Activated naive CD4-positive, alpha-beta T cell treated with anti-CD3 and anti-CD28 coated beads, Interleukin-2, amount 10 ng/mL, durations not matched to agents 7 days and 5 days (primary cell): ENCODE measurements around the gene PELO.
A peak's percentile ranks its signal among the peaks of the same experiment; 100 is the strongest.

Experiments used
- CTCF ChIA-PET: fragments of 350-600 bp; sonication (Branson Sonifier 250); formaldehyde crosslinking; loops from one replicate; lab custom pipeline; 2021; ENCODE audit warnings: antibody characterized with exemption; lab: Charles Lee
- DNase-seq: peaks from one replicate; pipeline ENCODE4 v3.0.0-alpha.2; 2020
- H3K27ac Mint-ChIP-seq: one replicate; pipeline ENCODE4 v1.8.0; 2021; ENCODE audit warnings: mild to moderate bottlenecking, moderate library complexity, mixed read lengths
- H3K27me3 Mint-ChIP-seq: one replicate; pipeline ENCODE4 v1.8.0; 2021; ENCODE audit warnings: mild to moderate bottlenecking, mixed read lengths
- H3K36me3 Mint-ChIP-seq: one replicate; pipeline ENCODE4 v1.8.0; 2021; ENCODE audit warnings: mixed read lengths
- H3K4me1 Mint-ChIP-seq: one replicate; pipeline ENCODE4 v1.8.0; 2021; ENCODE audit warnings: mixed read lengths
- H3K4me3 Mint-ChIP-seq: one replicate; pipeline ENCODE4 v1.8.0; 2021; ENCODE audit warnings: mild to moderate bottlenecking, moderate library complexity, mixed read lengths
- H3K9me3 Mint-ChIP-seq: one replicate; pipeline ENCODE4 v1.8.0; 2021; ENCODE audit warnings: mixed read lengths

Gene PELO

GRCh38 chr5:52799358-52799982 is 11.8 kb downstream of the PELO start:
- Mint-ChIP-seq H3K4me1 (peaks cover 56% of the 10 kb centered on the region), H3K27ac (peak overlapping the region; percentile 91), H3K27me3 (peaks cover 12% of the 10 kb centered on the region), H3K36me3 (peaks cover 16% of the 10 kb centered on the region), H3K4me3 (peak overlapping the region; percentile 86), H3K9me3 (no peaks in the 10 kb centered on the region)
- DNase-seq: no peak
- CTCF ChIA-PET: interaction anchor here (0.7 to 2.6 kb wide), 10 partner anchors 10 to 1840 kb away, joined by 3 to 17 read pairs (median 7); partner anchors contain the start of genes ITGA1 and PELO

GRCh38 chr5:52799983-52800393 is 12.3 kb downstream of the PELO start:
- Mint-ChIP-seq H3K9me3 (no peaks in the 10 kb centered on the region), H3K4me3 (peak overlapping the region; percentile 86), H3K27ac (peak overlapping the region; percentile 91), H3K4me1 (peaks cover 58% of the 10 kb centered on the region), H3K36me3 (peaks cover 20% of the 10 kb centered on the region), H3K27me3 (peaks cover 12% of the 10 kb centered on the region)
- CTCF ChIA-PET: interaction anchor here (0.8 to 2.6 kb wide), 9 partner anchors 10 to 1841 kb away, joined by 3 to 17 read pairs (median 8); partner anchors contain the start of genes ITGA1 and PELO
- peak; percentile 96 for DNase-seq

- DNase-seq: peak; percentile 70
- Mint-ChIP-seq H3K4me1 (peaks cover 58% of the 10 kb centered on the region), H3K9me3 (no peaks in the 10 kb centered on the region), H3K27ac (peak overlapping the region; percentile 91), H3K27me3 (peaks cover 12% of the 10 kb centered on the region), H3K4me3 (peak overlapping the region; percentile 86), H3K36me3 (peaks cover 24% of the 10 kb centered on the region)
- CTCF ChIA-PET: interaction anchor here (0.9 to 2.6 kb wide), 11 partner anchors 11 to 143 kb away, joined by 3 to 17 read pairs (median 7); partner anchors contain the start of genes ITGA1 and PELO
Observed at GRCh38 chr5:52800394-52801213, 12.9 kb downstream of the PELO start.

GRCh38 chr5:52801329-52801728 is 13.6 kb downstream of the PELO start:
- Mint-ChIP-seq H3K4me3 (peak overlapping the region; percentile 86), H3K9me3 (no peaks in the 10 kb centered on the region), H3K27ac (peak overlapping the region; percentile 91), H3K4me1 (peaks cover 58% of the 10 kb centered on the region), H3K27me3 (peaks cover 12% of the 10 kb centered on the region), H3K36me3 (peaks cover 27% of the 10 kb centered on the region)
- CTCF ChIA-PET: interaction anchor here (0.9 to 2.6 kb wide), 6 partner anchors 14 to 143 kb away, joined by 3 to 9 read pairs (median 5); no protein-coding TSS in a partner anchor
- no peak for DNase-seq

GRCh38 chr5:52802272-52802973 is 14.7 kb downstream of the PELO start:
- CTCF ChIA-PET: interaction anchor here (1.3 to 1.4 kb wide), 2 partner anchors 15 to 109 kb away, joined by 3 to 7 read pairs; no protein-coding TSS in a partner anchor
- H3K27me3 Mint-ChIP-seq: peaks cover 12% of the 10 kb centered on the region
- DNase-seq: no peak
- no peak overlapping the region for H3K27ac Mint-ChIP-seq
- no peaks in the 10 kb centered on the region for H3K9me3 Mint-ChIP-seq
- peaks cover 27% of the 10 kb centered on the region for H3K36me3 Mint-ChIP-seq
- peak overlapping the region; percentile 18 for H3K4me3 Mint-ChIP-seq
- H3K4me1 Mint-ChIP-seq: peaks cover 58% of the 10 kb centered on the region

GRCh38 chr5:52802974-52803336 is 15.2 kb downstream of the PELO start:
- H3K4me1 Mint-ChIP-seq: peaks cover 57% of the 10 kb centered on the region

GRCh38 chr5:52804387-52804791 is 16.7 kb downstream of the PELO start:
- DNase-seq: no peak
- H3K9me3 Mint-ChIP-seq: no peaks in the 10 kb centered on the region
- CTCF ChIA-PET: interaction anchor here (1.0 to 1.8 kb wide), 2 partner anchors 16 to 111 kb away, joined by 3 to 5 read pairs; no protein-coding TSS in a partner anchor
- peaks cover 43% of the 10 kb centered on the region for H3K4me1 Mint-ChIP-seq
- no peaks in the 10 kb centered on the region for H3K27me3 Mint-ChIP-seq
- H3K36me3 Mint-ChIP-seq: peaks cover 27% of the 10 kb centered on the region
- no peak overlapping the region for H3K27ac Mint-ChIP-seq
- no peak overlapping the region for H3K4me3 Mint-ChIP-seq

More at GRCh38 chr5:52802974-52803336, 15.2 kb downstream of the PELO start:
- Mint-ChIP-seq H3K4me3 (peak overlapping the region; percentile 22), H3K27ac (no peak overlapping the region), H3K27me3 (peaks cover 11% of the 10 kb centered on the region), H3K36me3 (peaks cover 27% of the 10 kb centered on the region), H3K9me3 (no peaks in the 10 kb centered on the region)
- DNase-seq: no peak
- CTCF ChIA-PET: interaction anchor here (1.4 to 1.8 kb wide), 2 partner anchors 14 to 16 kb away, joined by 3 to 5 read pairs; no protein-coding TSS in a partner anchor

- peaks cover 39% of the 10 kb centered on the region for H3K4me1 Mint-ChIP-seq
- H3K27me3 Mint-ChIP-seq: no peaks in the 10 kb centered on the region
- H3K36me3 Mint-ChIP-seq: peaks cover 26% of the 10 kb centered on the region
- H3K4me3 Mint-ChIP-seq: no peak overlapping the region
- CTCF ChIA-PET: no interaction called here
- H3K27ac Mint-ChIP-seq: no peak overlapping the region
- no peak for DNase-seq
- H3K9me3 Mint-ChIP-seq: no peaks in the 10 kb centered on the region
Observed at GRCh38 chr5:52804981-52805380, 17.3 kb downstream of the PELO start.

- CTCF ChIA-PET: no interaction called here
- Mint-ChIP-seq H3K36me3 (peaks cover 26% of the 10 kb centered on the region), H3K9me3 (no peaks in the 10 kb centered on the region), H3K4me3 (no peak overlapping the region), H3K27me3 (no peaks in the 10 kb centered on the region), H3K4me1 (peaks cover 36% of the 10 kb centered on the region), H3K27ac (no peak overlapping the region)
- DNase-seq: no peak
Observed at GRCh38 chr5:52805615-52806014, 17.9 kb downstream of the PELO start.

- Mint-ChIP-seq H3K27me3 (no peaks in the 10 kb centered on the region), H3K36me3 (peaks cover 16% of the 10 kb centered on the region), H3K27ac (no peak overlapping the region), H3K4me3 (no peak overlapping the region), H3K9me3 (no peaks in the 10 kb centered on the region), H3K4me1 (peaks cover 21% of the 10 kb centered on the region)
- CTCF ChIA-PET: interaction anchor here (0.5 kb wide), 1 partner anchor 321 kb away, joined by 4 read pairs; no protein-coding TSS in a partner anchor
- DNase-seq: no peak
Observed at GRCh38 chr5:52807037-52807436, 19.3 kb downstream of the PELO start.

GRCh38 chr5:52807723-52808122 is 20.0 kb downstream of the PELO start:
- peaks cover 16% of the 10 kb centered on the region for H3K36me3 Mint-ChIP-seq
- no peak for DNase-seq
- H3K4me3 Mint-ChIP-seq: no peak overlapping the region
- no peaks in the 10 kb centered on the region for H3K9me3 Mint-ChIP-seq
- no peak overlapping the region for H3K27ac Mint-ChIP-seq
- H3K27me3 Mint-ChIP-seq: no peaks in the 10 kb centered on the region
- peaks cover 15% of the 10 kb centered on the region for H3K4me1 Mint-ChIP-seq
- CTCF ChIA-PET: interaction anchor here (0.5 kb wide), 1 partner anchor 320 kb away, joined by 4 read pairs; no protein-coding TSS in a partner anchor

GRCh38 chr5:52808316-52808901 is 20.7 kb downstream of the PELO start:
- Mint-ChIP-seq H3K4me1 (peaks cover 10% of the 10 kb centered on the region), H3K9me3 (no peaks in the 10 kb centered on the region), H3K4me3 (no peak overlapping the region), H3K27me3 (no peaks in the 10 kb centered on the region), H3K27ac (no peak overlapping the region), H3K36me3 (peaks cover 16% of the 10 kb centered on the region)
- CTCF ChIA-PET: interaction anchor here (1.1 kb wide), 1 partner anchor 11 kb away, joined by 3 read pairs; no protein-coding TSS in a partner anchor
- DNase-seq: no peak

- H3K27me3 Mint-ChIP-seq: no peaks in the 10 kb centered on the region
- no peak overlapping the region for H3K27ac Mint-ChIP-seq
- no peak for DNase-seq
- CTCF ChIA-PET: interaction anchor here (1.0 kb wide), 1 partner anchor 117 kb away, joined by 3 read pairs; no protein-coding TSS in a partner anchor
- H3K4me1 Mint-ChIP-seq: no peaks in the 10 kb centered on the region
- H3K9me3 Mint-ChIP-seq: no peaks in the 10 kb centered on the region
- no peak overlapping the region for H3K4me3 Mint-ChIP-seq
- peaks cover 9% of the 10 kb centered on the region for H3K36me3 Mint-ChIP-seq
Observed at GRCh38 chr5:52809884-52810283, 22.2 kb downstream of the PELO start.
